SIG-M5 treated with dmso at 0.1 percent for 504 hours (cell line): Measurements from ENCODE around the gene HSD17B10.
"Not testable (repeated sequence)": the region's sequence is repeated elsewhere in the genome, so short reads cannot be mapped to it uniquely, and the experiment has no call there.

Source experiments
- DNase-seq: peaks from one replicate; lab custom pipeline; 2025; ENCODE audit not compliant: unreplicated experiment; lab: John Stamatoyannopoulos, UW

HSD17B10 gene

DNA sequence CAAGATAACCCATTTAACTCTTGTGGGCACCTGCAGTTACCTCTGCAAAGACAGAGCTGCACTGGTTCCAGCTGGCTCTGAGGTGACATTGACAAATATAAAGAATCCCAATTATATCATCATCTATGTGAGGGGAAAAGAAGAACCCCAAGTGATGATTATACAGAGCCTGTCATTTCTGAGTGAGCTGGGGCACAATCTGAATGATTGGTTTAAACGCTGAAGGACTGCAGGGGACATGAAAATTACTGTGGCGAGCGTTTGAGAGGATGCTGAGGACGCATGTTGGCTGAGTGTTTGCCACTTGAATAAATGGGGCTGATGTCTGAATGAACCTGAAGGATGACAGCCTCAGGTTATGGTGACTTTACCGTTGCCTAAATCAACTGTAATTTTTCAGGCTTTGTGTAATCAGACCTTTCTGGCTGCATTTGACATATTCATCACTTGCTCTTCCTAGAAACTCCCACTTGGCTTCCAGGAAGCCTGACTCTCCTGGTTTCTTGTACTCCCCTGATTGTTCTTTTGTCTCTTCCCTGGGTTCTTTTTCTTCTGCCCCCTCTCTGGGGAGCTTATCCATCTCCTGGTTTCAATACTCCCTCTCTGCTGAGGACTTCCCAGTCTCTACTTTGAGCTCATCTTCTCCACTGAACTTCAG, 4.1 kb upstream of the HSD17B10 start:
- no peak for DNase-seq

DNA sequence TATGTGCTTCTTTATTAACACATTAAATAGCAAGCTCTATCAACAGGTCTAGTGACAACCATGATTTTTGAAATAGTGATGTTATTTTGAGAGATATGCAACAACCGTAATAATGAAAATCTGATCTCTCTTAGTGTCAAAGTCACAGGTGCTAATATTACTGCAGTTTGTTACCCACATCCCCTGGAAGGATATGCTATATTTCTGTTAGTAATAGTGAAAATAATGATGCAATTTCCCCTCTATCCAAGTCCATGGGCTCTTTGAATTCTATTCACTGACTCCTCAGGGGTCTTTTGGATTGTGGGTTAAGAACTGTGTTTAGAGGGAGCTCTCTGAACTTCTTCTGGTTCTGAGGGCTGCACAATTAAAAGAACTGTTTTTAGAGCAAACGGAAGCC, 3.0 kb upstream of the HSD17B10 start:
- DNase-seq = no peak

DNA sequence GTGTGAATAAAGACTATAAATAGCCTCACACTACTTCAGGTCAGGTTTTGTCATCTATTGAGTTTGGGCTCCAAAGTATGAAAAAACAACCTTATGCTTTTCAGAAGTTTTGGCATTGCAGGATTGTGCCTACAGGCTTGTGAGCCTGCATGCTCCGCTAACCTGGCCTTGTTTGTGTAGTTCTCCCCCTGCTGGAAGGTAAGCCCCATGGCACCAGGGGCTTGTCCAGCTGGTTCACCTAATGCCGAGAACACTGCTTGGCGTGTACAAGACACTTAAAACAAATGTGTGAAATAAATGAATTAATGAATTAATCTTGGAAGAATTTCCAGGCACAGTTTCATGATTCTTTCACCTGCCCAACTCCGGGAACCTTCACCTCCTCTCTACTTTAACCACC, 1.8 kb upstream of the HSD17B10 start:
- peak; percentile 69 for DNase-seq

DNA sequence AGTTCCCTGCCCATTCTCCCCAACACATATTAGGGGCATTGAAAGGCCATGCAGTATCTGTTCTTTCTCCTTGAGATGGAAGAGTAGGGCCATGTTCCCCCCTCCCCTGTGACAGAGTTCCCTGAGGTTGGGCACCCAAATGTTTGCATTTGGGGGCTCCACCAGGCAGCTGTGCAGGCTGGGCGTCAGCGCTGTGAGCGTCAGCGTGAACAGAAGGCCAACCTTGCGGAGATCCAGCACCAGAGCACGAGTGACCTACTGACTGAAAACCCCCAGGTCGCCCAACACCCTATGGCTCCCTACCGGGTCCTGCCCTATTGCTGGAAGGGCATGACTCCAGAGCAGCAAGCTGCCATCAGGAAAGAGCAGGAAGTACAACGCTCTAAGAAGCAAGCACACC, 3.9 kb downstream of the HSD17B10 start:
- DNase-seq = no peak

DNA sequence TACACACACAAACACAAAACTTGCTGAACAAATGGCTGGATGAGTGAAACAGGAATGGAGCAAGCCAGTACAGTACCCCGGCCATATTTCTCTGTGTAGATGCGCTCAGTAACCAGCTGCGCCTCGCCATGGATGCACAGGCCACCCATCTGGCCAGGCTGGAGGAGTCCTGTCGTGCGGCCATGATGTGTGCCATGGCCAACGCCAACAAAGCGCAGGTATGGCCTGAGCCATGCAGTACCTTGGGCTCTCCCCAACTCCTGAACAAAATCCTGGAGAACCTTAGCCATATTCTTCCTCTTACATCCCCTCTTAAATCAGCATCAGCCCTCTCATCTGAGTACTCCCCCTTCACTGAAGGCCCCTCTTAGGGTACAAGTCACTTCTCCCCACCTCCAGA, 4.4 kb downstream of the HSD17B10 start:
- DNase-seq = no peak

DNA sequence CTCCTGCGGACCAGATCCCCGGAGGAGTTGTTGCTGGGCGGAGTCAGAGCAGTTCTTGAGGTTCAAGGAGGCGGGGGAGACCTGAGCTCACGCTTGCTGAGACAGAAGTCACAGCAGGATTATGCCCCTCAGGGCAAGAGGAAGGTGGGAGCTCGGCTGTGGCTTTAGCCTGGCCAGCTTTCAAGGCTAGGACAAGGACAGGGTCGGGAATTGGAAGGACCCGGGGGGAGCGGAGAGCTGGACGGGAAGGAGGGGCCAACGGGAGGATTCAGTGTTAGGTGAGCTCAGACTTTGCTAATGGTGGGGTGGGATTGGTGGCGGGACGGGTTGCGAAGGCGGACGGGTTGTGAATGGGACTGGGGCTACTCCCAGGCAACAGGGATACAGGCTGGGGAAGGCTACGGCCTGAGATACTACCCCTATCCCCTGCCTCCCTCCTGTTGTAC, 11.3 kb downstream of the HSD17B10 start, which contains the start of gene RIBC1:
Gene RIBC1, plus strand, starts transcription at position 13 of the 446 bp plus-strand sequence. CDS start 3,404 bp downstream, outside the sequence.
- no peak for DNase-seq

DNA sequence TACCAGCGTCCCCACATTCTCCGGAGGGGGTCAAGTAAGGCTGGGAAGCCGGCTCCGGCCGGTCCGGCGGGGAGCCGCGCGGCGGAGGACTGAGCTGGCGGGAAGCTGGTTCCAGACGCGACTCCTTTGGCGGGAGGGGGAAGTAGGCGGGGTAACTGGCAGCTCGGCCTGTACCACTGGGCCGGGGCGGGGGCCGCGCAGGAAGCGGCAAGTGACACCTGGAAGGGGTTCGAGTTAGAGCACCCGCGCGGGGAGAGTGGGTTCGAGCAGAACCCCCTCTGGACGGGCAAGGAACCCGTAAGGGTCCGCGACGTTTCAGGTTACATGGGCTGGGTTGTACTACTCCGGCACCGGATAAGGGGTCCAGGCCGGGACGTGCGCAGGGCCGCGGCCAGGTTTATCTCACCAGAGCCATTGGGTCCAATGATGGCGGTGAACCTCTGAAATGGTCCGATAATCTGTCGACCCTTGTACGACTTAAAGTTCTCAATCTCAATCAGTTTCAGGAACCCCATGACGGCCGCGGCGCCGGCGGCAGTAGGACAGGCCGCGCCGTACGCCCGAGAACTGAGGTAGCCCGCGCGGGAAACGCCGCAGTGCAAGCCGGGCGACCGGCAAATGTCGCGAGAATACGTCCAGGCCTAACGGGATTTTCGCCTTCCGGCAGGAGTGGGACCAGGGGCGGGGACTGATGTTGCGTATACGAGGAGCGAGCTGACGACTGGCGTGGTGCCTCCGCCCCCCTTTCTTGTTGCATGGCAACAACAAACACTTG, 11.9 kb downstream of the HSD17B10 start, which contains the start of gene SMC1A:
Gene SMC1A, minus strand, starts transcription at position 569 of the 775 bp plus-strand sequence. Its CDS starts 54 bp downstream, at position 515.
- DNase-seq = peak; percentile 95

DNA sequence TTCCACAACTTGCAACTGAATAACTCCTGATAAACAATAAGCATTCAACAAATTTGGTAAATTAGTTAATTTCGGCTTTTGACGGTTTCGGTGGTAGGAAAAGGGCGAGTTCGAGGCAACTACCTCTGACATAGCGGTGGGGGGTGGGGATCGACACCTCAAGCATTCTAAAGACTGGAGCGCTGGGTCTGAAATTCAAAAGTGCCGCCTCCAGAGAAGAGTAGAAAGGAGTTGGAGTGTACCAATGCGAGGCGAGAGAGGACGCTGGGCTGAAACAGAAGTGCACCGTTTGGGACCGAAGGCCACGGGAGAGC, 12.4 kb downstream of the HSD17B10 start:
- DNase-seq = no peak

DNA sequence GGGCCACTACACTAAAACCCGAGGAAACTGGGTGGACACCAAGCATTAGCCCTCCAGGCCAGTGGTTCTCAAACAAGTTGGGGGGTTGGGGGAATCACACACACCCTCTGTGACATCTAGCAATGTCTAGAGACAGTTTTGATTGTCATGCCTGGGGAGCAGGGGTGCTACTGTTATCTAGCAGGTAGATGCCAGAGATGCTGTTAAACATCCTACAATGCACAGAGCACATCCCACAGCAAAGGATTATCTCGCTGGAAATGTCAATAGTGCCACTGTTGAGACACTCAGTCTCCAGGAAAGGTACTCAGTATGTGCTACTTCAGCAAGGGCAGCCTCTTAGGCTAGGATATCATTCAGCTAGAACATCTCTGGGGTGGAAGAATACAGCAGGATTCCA, 13.0 kb downstream of the HSD17B10 start:
- no peak for DNase-seq

DNA sequence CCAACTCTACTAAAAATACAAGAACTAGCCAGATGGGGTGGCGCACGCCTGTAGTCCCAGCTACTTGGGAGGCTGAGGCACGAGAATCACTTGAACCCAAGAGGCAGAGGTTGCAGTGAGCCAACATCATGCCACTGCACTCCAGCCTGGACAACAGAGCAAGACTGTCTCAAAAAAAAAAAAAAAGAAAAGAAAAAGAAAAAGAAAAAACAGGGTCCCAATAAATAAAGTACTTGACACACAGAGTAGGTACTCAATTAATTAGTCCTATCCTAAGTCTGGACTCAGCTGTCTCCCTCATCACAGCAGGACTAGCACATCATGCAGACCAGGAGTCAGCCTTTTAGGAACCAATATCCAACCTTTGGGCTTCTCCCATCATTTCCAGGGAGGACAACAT, 13.8 kb downstream of the HSD17B10 start:
- not testable (repeated sequence) for DNase-seq

DNA sequence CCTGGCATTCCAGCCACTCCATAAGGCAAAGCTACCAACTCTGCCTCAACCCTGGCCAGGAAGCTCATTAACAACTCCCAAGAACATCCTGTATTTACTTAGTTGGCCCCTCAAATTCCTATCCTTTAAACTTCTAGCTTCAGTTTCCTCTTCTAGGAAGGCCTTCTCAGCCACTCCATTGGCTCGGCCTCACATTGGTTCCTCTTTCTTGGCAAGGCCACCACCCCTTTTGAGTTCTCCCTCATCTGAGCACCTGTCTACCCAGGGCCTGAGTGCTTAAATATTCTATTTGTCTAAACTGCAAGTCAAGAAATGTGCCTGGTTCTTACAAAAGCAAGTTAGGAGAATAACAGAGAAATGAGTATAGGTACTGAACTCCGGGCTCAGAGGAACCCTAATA, 21.7 kb downstream of the HSD17B10 start:
- peak; percentile 36 for DNase-seq

DNA sequence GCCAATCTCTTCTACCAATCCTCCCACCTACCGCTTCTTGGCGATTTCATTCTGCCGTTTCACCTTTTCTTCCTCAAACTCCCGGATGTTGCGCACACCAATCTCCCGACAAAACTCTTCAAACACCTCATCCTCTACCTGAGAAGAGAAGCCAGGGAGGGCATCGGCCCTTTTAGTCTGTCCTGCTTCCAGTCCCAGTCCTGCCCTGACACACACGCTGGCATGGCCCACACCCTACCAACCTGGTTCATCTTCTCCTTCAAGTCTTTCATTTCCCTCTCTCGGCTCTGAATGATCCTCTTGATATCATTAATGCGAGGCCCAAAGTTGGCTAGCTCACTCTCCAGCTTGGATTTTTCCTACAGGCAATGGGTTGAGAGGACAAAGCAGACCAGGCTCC, 30.6 kb downstream of the HSD17B10 start:
- no peak for DNase-seq

DNA sequence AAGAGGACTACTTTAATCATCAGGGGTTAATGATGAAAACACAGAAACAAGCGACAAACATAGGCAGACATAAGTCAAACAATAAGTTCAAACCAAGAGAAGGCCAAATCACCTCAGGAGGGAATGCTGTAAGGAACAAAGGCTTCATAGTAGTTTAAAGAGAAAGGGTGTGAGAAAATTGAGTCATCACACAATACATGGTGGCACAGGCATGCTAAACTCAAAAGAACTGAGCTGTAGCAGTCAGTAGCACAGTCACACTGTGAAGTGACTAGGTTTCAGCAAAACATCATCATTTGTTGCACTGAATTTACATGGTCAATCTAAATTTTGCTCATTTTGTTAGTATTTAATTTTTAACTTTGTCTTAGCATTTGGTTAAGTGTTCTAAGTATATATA, 36.0 kb downstream of the HSD17B10 start:
- no peak for DNase-seq

DNA sequence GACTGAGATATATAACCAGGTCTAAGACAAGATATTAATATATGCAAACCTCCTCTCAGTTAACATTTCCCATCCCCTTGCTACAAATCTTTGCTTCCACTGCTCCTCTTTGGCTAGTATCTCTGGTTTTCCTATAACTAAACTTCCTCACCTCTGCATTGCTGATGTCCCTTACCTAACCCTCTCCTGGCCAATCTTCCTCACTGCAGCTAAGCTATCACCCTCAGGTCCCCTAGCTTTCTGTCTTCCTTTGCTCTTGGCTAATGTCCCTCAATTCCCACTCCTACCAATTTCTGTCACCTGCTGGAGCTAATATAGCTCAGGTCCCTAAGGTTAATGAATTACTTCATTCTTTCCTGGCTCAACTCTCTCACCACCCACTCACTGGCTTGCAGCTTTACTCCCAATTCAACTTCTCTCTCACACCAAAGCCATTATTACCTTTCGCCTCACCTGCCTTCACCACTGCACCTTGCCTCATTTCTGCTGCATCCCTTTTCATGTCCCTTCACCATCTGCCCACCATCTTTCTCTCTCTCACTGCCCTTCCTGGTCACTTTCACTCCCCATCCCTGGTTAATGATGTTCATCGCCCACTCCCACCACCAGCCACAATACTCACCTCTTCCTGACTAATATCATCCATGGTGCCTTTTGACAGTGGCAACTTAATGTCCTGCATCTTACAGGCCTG, 38.4 kb downstream of the HSD17B10 start:
- no peak for DNase-seq

DNA sequence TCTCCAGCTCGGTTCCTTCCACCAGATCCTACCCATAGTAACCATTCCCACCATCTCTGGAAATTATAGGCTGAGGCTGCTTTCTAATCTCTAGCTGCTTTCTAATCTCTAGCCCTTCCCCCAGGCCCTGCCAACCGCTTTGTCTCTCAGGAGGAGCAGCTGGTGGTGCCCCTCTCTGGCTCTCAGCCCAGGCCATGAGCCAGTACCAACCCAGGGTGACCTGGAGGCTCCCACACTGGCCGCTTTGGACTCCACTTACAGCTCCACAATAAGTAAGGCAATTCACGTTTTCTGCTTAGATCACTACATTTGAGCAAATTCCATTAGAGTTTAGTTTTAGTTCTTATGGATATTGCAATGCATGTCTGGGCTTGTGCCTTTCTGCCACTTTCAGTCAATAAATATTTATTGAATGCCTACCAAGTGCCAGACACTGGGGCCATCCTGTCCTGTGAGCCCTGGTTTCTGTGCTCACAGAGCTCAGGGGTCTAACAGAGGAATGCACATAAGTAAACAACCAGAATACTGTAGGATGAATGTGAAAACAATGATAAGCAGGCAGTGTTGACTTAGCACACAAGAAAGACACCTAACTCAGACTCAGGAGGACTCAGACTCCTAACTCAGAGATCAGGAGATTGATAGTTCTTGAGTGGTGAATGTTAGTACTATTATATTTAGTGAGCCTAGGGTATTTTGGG, 50.6 kb downstream of the HSD17B10 start:
- no peak for DNase-seq
